Esophagus (tissue), 2 donors: ENCODE results near the gene PCDHB1. TPM values are rescaled to one million over a fixed set of nuclear protein-coding genes. Genes with fewer than 3 reads are reported as not detected.

Experiments
- H3K27ac ChIP-seq, 2 donors: one replicate each; pipeline ENCODE4 v1.5.1; 2013; ENCODE audit warnings: low read depth in 2 of 2, mild to moderate bottlenecking in 2 of 2, inconsistent platforms in 1 of 2, low read length in 1 of 2, moderate library complexity in 1 of 2
- H3K27me3 ChIP-seq, 2 donors: one replicate each; pipeline ENCODE4 v1.6.1; 2013; ENCODE audit warnings: low read length in 2 of 2, control low read depth in 1 of 2, mild to moderate bottlenecking in 1 of 2; ENCODE audit not compliant: insufficient read depth in 2 of 2, control insufficient read depth in 1 of 2
- H3K36me3 ChIP-seq, 2 donors: one replicate each; pipeline ENCODE4 v1.6.1; 2013; ENCODE audit warnings: low read length in 1 of 2; ENCODE audit not compliant: control insufficient read depth in 2 of 2, insufficient read depth in 2 of 2
- H3K4me1 ChIP-seq, 2 donors: one replicate each; pipeline ENCODE4 v1.6.1; 2013; ENCODE audit warnings: low read length in 1 of 2; ENCODE audit not compliant: control insufficient read depth in 2 of 2, insufficient read depth in 2 of 2
- H3K4me3 ChIP-seq, 2 donors: one replicate each; pipeline ENCODE4 v1.5.1; 2013; ENCODE audit warnings: low read length in 2 of 2, mild to moderate bottlenecking in 2 of 2, low read depth in 1 of 2, moderate library complexity in 1 of 2
- H3K9me3 ChIP-seq, 2 donors: one replicate each; pipeline ENCODE4 v1.6.1; 2013; ENCODE audit warnings: mild to moderate bottlenecking in 2 of 2, low read depth in 1 of 2, low read length in 1 of 2, moderate library complexity in 1 of 2; ENCODE audit not compliant: control insufficient read depth in 2 of 2, insufficient read depth in 1 of 2
- WGBS, 2 donors: extraction: QIAGEN DNeasy Blood & Tissue Kit; methylation state at CpG; one replicate each; pipeline ENCODE4 v1.1.7; 2013; 5-methylcytosine and 5-hydroxymethylcytosine counted together
- polyA plus RNA-seq, 2 donors: library from polyadenylated mRNA; stranded (reverse); fragments of 200-250 nt; gene quantifications; one replicate each; pipeline ENCODE4 v1.2.3, GENCODE V29; 2013
- donor health status: healthy with polysubstance abuse.
- donor health status: Bipolar disorder and iron deficiency.

PCDHB1 gene
- polyA plus RNA-seq, 2 donors, result not detected

DNA sequence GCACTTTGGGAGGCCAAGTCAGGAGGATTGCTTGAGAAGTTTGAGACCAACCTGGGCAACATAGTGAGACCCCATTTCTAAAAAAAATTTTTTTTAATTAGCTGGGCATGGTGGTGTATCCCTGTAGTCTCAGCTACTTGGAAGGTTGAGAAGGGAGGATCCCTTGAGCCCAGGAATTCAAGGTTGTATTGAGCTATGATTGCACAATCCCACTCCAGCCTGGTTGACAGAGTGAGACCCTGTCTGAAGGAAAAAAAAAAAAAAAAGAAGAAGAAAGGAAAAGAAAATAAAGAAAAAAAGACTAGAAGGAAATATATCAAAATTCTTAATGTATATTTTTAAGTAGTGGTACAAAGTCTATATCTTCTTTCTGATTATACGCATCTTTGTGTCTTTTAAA is 28.8 kb upstream of the PCDHB1 start:
- H3K4me3 ChIP-seq, result no peak overlapping the region
- no peaks in the 10 kb centered on the region for H3K9me3 ChIP-seq
- no peaks in the 10 kb centered on the region for H3K27me3 ChIP-seq
- no peaks in the 10 kb centered on the region for H3K4me1 ChIP-seq
- no peak overlapping the region for H3K27ac ChIP-seq
- WGBS, 2 donors, result 91 to 93% methylated on average over 1 of the region's 1 CpG
- H3K36me3 ChIP-seq, result no peaks in the 10 kb centered on the region

- Histone ChIP-seq H3K9me3 (no peaks in the 10 kb centered on the region), H3K27ac (no peak overlapping the region), H3K36me3 (no peaks in the 10 kb centered on the region), H3K4me3 (no peak overlapping the region), H3K4me1 (no peaks in the 10 kb centered on the region), H3K27me3 (no peaks in the 10 kb centered on the region)
- WGBS, 2 donors, result 85 to 87% methylated on average over 15 of the region's 15 CpGs
Measured at GRCh38 chr5:141031006-141031405, 20.2 kb upstream of the PCDHB1 start.

DNA sequence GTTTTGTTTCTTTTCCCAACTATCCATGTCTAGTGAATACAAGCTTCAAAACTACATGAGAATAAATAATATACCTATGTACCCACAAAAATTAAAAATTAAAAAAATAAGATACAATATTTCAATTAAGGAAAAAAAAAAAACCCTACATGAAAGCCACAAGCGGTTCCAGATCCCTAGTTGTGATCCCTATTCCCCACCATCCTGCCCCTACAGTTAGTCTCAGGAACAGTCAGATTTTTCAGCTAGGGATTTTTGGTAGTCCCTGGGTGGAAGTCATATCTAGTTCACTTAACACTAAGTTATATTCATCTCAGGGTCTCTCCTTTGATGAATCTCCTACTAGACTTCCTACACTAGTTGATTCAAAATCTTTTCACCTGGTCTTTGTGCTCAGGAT is 18.5 kb upstream of the PCDHB1 start:
- no peaks in the 10 kb centered on the region for H3K9me3 ChIP-seq
- H3K4me3 ChIP-seq, result no peak overlapping the region
- H3K36me3 ChIP-seq, result no peaks in the 10 kb centered on the region
- 64 to 78% methylated on average over 1 of the region's 1 CpG for WGBS, 2 donors
- H3K27me3 ChIP-seq, result no peaks in the 10 kb centered on the region
- no peak overlapping the region for H3K27ac ChIP-seq
- H3K4me1 ChIP-seq, result no peaks in the 10 kb centered on the region

DNA sequence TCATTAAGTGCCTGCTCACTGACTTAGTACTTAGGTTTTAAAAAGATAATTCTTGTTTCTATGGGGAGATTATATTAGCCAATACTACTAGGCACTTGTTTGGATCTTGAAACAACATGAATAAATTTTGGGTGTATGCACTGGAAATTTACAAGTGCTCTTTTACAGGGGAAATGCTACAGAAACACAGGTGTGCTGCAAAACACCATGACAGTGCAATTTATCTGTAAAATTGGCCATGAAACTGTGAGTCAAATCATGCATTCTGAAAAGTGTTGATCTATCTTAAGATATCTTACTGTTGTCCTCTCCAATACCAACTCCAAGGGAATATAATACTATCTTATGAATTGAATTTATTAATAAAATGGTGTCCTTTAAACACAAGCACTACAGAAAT is 12.1 kb upstream of the PCDHB1 start:
- Histone ChIP-seq H3K27me3 (no peaks in the 10 kb centered on the region), H3K36me3 (no peaks in the 10 kb centered on the region), H3K4me1 (no peaks in the 10 kb centered on the region), H3K27ac (no peak overlapping the region), H3K4me3 (no peak overlapping the region), H3K9me3 (peaks cover 2 to 3% of the 10 kb centered on the region in 2 donors)

DNA sequence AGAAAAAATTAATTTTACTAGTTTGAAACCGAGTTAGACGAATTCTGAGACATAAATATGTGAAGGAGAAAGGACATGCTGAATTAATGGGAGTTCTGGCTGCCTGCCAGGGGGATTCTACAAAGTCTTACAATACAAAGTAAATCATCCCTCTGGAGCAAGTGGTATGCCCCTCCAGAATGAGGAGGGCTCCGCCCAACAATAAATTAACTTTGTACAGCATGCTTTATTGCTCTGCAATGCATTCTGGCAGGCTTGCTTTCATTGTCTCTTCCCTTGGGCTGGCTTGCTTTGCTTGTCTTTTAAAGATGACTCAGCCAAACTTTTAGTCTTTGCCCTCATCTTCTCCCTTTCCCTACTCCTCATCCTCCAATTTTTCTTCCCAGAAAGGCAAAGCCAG is 11.7 kb upstream of the PCDHB1 start:
- no peak overlapping the region for H3K27ac ChIP-seq

DNA sequence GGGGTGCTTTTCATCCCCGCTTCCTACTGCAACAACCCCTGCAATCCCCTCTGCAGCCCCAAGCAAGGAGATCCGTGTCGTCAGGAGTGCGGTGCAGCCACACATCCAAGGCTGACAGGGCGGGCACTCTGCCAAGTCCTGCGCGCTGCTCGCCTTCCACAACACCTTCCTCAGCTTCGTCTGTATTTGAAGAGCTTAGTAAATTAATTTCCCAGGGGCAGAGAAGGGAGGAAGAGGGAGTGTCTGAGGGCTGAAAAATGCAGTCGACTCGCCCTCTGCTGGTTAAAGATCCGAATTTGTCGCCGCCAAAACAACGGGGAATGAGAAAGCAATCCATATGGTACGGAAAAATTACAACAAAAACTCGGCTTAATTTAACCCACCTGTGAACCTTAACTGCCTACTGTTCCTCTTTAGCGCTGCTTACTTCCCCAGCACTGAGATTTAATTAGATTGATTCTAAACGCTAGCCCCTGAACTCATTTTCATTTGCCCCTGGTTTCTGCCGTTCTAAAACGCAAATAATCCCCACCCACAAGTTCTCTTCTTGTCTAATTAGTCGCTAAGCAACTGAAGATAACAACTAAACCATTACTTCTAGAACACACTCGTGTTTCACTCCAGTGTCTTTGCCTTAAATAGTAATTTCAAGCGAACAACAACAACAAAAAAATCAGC is 10.9 kb upstream of the PCDHB1 start:
- no peak overlapping the region for H3K27ac ChIP-seq
- WGBS, 2 donors, result 15 to 17% methylated on average over 24 of the region's 24 CpGs

More for the DNA sequence above, 11.7 kb upstream of the PCDHB1 start:
- Histone ChIP-seq H3K27me3 (no peaks in the 10 kb centered on the region), H3K9me3 (peaks cover 2 to 3% of the 10 kb centered on the region in 2 donors), H3K4me3 (no peak overlapping the region), H3K36me3 (no peaks in the 10 kb centered on the region), H3K4me1 (no peaks in the 10 kb centered on the region)
- 41 to 48% methylated on average over 3 of the region's 3 CpGs for WGBS, 2 donors

GRCh38 chr5:141040771-141041426 is 10.3 kb upstream of the PCDHB1 start:
- WGBS, 2 donors, result 8 to 11% methylated on average over 25 of the region's 25 CpGs
- H3K27me3 ChIP-seq, result no peaks in the 10 kb centered on the region
- peaks cover 2 to 3% of the 10 kb centered on the region in 2 donors for H3K9me3 ChIP-seq
- H3K27ac ChIP-seq, result no peak overlapping the region
- H3K36me3 ChIP-seq, result no peaks in the 10 kb centered on the region
- no peaks in the 10 kb centered on the region for H3K4me1 ChIP-seq
- H3K4me3 ChIP-seq, result peak overlapping the region in 1 of 2 donors; percentile 21

More for the DNA sequence above, 10.9 kb upstream of the PCDHB1 start:
- H3K9me3 ChIP-seq, result peaks cover 2 to 3% of the 10 kb centered on the region in 2 donors
- no peaks in the 10 kb centered on the region for H3K27me3 ChIP-seq
- H3K4me1 ChIP-seq, result no peaks in the 10 kb centered on the region
- no peaks in the 10 kb centered on the region for H3K36me3 ChIP-seq
- H3K4me3 ChIP-seq, result peak overlapping the region in 1 of 2 donors; percentile 21

DNA sequence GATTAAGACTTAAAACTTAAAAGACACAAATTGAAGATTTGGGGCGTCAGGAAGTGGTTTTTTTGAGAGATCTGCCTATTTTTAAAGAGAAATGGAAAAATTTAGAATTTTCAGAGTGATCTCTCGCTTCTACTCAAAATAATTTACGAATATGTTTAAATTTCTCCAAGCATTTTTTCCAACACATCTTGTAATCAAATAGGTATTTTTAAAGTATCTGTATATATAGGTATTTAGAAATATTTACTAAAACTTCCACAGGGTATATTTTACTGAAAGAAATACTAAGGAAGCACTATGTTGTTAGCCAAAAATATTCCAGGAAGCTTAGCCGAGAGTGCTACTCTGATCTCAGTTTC is 9.8 kb upstream of the PCDHB1 start:
- no peaks in the 10 kb centered on the region for H3K36me3 ChIP-seq
- no peak overlapping the region for H3K27ac ChIP-seq
- H3K4me1 ChIP-seq, result no peaks in the 10 kb centered on the region
- H3K9me3 ChIP-seq, result peaks cover 2 to 3% of the 10 kb centered on the region in 2 donors
- H3K4me3 ChIP-seq, result no peak overlapping the region
- no peaks in the 10 kb centered on the region for H3K27me3 ChIP-seq
- 20 to 22% methylated on average over 4 of the region's 4 CpGs for WGBS, 2 donors

GRCh38 chr5:141042555-141042954 is 8.6 kb upstream of the PCDHB1 start:
- WGBS, 2 donors, result 39 to 53% methylated on average over 1 of the region's 1 CpG
- Histone ChIP-seq H3K36me3 (no peaks in the 10 kb centered on the region), H3K27ac (no peak overlapping the region), H3K4me1 (no peaks in the 10 kb centered on the region), H3K27me3 (no peaks in the 10 kb centered on the region), H3K9me3 (peaks cover 2 to 3% of the 10 kb centered on the region in 2 donors), H3K4me3 (no peak overlapping the region)

DNA sequence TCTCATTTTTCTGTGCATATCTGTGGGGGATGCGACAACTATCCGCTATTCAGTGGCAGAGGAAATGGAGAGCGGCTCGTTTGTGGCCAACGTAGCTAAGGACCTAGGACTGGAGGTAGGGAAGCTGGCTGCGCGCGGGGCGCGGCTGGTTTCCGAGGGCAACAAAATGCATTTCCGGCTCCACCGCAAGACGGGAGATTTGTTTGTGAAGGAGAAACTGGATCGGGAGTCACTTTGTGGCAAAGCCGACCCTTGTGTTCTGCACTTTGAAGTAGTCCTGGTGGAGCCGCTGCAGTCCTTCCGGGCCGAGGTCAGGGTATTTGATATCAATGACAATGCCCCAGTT is 320 bp downstream of the PCDHB1 start:
- Histone ChIP-seq H3K27me3 (peaks cover 2% of the 10 kb centered on the region in 2 donors), H3K4me1 (peaks cover 0 to 4% of the 10 kb centered on the region in 2 donors), H3K4me3 (peak overlapping the region; percentile 55 to 60), H3K27ac (no peak overlapping the region), H3K9me3 (peaks cover 0 to 11% of the 10 kb centered on the region in 2 donors), H3K36me3 (no peaks in the 10 kb centered on the region)
- WGBS, 2 donors, result 8 to 10% methylated on average over 19 of the region's 19 CpGs
